Measurements from ENCODE around the gene VENTX.
A peak's percentile ranks its signal among the peaks of the same experiment; 100 is the strongest.

VENTX gene

GRCh38 chr10:133271521-133272300 is 34.1 kb downstream of the VENTX start:
- DNase-seq (ENCODE audit: low spot score) = no peak

DNA sequence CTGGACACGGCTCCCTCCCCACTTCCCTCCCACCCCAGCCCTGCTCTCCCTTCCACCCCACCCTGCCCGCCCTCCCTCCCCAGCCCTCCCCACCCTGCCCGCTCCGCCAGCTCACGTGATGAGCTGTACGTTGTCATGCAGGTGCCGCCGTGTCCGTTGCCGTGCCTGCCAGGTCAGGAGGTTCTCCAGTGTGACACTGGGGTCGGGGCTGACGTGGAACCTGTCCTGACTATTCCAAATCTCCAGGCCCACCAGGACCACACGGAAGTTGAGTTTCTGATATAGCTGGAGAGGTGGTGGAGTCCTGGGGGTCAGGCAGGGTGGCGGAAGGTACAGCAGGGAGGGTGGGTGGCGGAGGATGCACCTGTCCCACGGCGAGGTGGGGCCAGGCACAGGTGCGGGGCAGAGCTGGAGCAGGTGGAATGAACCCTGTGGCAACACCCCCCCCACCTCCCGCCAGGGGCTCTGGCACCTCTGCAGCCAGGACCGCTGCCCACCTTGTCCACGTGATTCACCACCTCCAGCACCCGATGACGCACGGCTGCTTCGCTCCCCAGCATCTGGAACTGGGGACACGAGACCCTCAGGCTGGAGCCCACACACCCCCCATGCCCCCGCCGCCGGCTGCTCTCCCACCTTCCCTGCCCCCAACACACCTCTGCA is 34.8 kb downstream of the VENTX start:
- no peak for DNase-seq (ENCODE audit: low spot score)

DNA sequence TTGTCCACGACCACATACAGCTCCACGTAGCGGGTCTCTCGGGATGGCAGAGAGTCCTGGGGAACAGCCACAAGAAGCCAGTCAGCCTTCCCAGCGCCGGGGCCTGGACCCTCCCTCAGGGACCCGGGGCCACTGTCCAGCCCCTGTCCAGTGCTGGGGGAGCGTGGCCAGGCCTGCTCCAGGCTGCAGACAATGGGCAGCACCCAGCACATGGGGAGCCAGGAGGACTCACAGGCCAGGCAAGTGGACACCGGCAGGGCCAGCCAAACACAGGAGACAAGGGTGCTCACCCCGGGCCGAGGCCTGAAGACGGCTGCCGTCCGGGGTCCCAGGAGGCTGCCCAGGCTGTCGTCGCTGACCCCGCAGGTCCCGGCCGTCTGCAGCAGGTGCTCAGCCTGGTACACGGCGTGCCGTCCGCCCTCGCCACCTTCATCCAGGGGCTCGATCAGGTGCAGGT is 35.3 kb downstream of the VENTX start:
- no peak for DNase-seq (ENCODE audit: low spot score)

- DNase-seq (ENCODE audit: low spot score) = no peak
Measured at GRCh38 chr10:133273534-133274143, 36.0 kb downstream of the VENTX start.

GRCh38 chr10:133274751-133275683 is 37.4 kb downstream of the VENTX start:
- DNase-seq (ENCODE audit: low spot score) = no peak

DNA sequence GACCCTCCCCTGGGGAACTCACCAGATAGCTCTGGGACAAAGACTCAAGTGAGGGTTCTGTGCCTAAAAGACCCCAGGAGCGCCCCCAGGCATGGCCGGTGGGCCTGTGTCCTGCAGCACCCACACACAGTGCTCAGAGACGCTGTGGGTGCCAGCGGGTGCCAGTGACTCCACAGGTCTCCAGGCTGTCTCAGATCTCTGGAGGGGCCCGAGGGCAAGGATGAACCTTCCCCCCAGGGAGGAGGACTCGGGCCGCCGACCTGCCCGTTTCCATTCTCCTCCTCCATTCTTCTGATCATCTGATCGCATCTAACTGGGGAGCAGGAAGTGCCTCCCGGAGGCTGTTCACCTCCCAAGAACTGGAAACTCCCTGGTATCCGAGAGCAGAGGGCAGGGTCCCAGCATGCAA is 38.0 kb downstream of the VENTX start:
- DNase-seq (ENCODE audit: low spot score) = no peak

DNA sequence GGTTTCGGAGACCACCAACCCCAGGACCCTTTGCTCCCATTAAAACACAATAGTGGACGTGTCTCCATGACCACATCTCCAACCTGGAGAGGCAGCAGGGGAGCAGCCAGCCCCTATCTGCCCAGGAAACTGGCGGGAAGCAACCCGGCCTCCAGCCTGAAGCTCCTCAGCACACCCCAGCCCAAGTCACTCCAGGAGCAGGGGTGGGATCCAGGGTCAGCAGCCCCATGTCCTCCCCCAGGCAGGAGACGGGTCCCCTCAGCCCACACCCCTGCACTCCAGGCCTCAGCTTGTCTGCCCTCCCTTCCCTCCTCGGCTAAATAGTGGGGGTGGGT is 38.4 kb downstream of the VENTX start:
- no peak for DNase-seq (ENCODE audit: low spot score)

GRCh38 chr10:133276435-133277201 is 39.0 kb downstream of the VENTX start, which contains the start of gene ADAM8:
ADAM8 (minus strand) TSS chr10:133276868; CDS start chr10:133276817, 51 bp downstream.
- DNase-seq (ENCODE audit: low spot score) = peak; percentile 72

DNA sequence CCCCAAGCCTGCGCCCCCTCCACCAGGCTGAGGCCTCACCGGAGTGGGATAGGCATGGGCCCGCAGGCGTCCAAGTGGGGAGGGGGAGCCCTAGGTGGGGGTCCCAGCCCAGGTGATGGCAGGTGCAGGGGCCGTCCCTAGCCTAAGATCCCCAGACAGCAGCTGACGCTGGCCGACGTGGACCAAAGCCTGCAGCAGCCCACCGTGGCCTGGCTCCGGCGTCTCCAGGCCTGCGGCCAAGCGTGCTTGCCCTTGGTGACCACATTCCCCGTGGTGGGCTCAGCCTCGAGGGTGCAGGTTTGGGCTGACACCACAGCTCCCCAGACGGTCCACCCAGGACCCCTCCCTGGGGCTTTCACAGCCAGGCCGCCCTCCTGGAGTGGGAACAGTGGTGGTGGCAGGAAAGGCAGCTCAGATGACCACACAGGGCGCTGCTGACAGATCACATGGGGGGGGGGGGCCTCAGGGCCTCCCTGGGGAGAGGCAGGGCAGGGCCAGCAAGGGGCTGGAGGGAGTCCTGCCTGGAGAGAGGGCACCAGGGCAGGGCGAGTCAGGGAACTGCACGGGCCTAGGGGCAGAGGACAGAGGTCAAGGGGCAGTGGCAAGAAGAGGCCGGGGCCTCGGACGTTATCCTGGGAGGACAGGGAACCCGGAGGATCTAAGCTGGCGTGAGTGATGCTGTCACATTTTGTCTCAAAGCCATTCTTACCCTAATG is 39.8 kb downstream of the VENTX start:
- DNase-seq (ENCODE audit: low spot score) = no peak

- no peak for DNase-seq (ENCODE audit: low spot score)
Measured at GRCh38 chr10:133277993-133278576, 40.4 kb downstream of the VENTX start.

GRCh38 chr10:133278577-133279265 is 41.1 kb downstream of the VENTX start:
- DNase-seq (ENCODE audit: low spot score) = no peak

DNA sequence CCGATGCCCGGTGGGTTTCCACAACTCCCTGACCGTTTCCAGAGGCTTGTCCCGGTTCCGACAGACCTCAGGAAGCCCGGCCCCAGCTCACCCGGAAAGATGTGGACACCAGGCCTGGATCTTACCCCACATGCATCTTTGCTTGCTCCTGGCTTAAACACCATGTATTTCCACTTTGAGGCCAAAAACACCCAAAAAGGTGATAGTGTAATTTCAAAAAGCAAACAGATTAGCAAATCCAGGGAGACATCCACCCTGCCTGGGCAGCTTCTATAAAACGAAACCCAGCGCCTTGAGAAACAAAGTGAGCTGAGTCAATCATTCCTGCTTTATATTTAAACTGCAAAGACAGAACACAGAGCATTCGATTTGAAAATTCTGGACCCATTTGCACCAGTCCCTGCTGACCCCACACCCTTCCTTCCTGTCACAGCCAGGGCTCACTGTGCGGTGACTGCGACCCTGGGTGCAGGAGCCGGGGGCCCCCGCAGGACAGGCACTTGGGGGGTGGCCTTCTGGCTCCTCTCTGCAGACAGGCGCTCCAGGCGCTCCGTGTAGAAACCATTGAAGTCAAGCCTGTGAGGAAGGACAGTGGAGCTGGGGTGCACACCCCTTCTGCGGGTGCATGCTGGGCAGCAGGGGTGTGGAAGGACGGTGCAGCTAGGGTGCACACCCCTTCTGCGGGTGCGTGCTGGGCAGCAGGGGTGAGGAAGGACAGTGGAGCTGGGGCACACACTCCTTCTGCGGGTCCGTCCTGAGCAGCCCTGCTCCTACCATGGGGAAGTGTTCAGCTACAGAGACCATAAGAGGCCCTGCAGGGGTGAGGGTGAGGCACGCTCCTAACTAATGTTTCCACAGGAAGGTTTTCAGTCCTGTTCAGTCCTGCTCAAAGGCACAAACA is 41.9 kb downstream of the VENTX start:
- no peak for DNase-seq (ENCODE audit: low spot score)

DNA sequence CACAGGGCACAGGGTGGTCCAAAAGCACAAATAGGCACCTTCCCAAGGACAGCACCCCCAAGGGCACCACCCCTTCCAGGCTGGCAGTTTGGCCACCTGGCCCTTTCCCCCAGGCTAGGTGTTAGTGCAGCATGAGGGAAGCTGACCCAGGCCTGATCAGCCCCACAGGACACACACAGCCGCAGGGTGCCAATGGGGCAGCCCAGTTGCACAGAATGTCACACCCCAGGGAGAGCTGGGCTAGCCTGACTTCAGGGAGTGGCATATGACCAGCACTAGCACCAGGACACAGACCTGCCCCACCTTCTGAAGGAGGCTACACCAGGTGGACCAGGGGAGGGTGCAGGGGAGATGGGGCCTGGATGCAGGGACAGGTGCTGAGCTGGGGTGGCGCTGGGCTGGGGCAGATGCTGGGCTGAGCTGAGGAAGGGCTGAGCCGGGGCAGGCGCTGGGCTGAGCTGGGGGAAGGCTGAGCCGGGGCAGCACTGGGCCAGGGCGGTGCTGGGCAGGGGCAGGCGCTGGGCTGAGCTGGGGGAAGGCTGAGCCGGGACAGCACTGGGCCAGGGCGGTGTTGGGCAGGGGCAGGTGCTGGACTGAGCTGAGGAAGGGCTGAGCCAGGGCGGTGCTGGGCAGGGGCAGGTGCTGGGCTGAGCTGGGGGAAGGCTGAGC is 42.9 kb downstream of the VENTX start:
- no peak for DNase-seq (ENCODE audit: low spot score)

GRCh38 chr10:133281084-133281483 is 43.4 kb downstream of the VENTX start:
- no peak for DNase-seq (ENCODE audit: low spot score)

DNA sequence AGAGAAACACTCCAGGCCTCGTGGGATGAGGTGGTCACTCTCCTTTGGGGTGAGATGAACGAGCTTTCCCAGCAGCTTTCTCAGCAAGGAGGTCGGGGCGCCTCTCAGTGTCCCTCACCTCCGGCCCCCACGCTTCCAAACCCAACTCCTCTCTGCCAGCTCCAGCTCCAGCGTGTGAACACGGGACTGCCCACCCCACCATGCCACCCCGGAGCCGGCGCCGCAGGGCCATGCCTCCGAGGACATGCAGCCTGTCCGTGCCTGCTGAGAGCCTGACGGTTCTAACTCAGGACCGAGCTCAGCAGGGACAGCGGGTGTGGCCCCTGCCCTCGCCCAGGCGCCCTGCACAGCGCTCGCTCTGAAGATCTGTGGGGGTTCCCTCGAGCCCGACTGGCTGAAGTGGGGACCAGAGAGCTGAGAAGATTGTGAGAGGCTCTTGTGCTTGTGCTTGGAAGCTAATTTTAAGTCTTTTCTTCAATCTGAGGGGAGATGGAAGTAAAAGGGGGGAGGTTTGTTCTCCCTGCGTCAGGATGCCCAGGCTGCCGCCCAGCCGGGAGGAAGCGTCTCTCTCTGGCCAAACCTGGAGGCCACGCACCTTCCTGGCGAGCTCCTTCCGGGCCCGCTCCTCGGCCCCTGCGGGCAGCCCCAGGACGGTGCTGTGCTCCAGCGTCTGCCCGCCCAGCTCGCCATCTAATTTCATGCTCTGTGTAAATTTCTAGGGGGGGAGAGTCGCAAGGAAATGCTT is 44.1 kb downstream of the VENTX start:
- DNase-seq (ENCODE audit: low spot score) = no peak

- DNase-seq (ENCODE audit: low spot score) = no peak
Measured at GRCh38 chr10:133282846-133283390, 45.3 kb downstream of the VENTX start.

DNA sequence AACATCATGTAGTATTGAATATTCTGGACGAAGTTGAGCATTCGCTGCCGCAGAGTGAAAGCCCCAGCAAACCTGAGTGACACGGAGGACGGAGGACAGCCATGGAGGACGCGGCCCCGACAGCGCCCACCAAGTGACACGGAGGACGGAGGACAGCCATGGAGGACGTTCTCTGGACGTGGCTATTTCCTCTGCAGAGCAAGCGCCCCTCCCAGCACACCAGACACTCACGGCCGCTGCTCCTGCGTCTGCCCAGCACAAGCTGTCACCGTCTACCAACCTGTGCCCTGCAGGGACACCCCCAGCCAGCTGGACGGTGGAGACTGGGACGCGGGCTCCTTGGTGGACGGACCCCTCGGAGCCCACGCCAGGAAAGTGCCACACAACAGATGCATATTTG is 46.3 kb downstream of the VENTX start:
- DNase-seq (ENCODE audit: low spot score) = no peak
